Choroid plexus epithelial cell (primary cell): ENCODE measurements around the gene RAD23A.

Source experiments
- DNase-seq: peaks from one replicate; pipeline ENCODE4 v3.0.0-alpha.2; 2010; ENCODE audit warnings: low read depth
- H3K4me3 ChIP-seq: 2 replicates; pipeline ENCODE4 v1.5.1; 2011; ENCODE audit warnings: low read depth, mild to moderate bottlenecking, control low read depth, low read length, moderate library complexity
- TF ChIP-seq, protein P1 (sequence below): conservative IDR thresholded peaks from 2 replicates; pipeline ENCODE4 v1.5.1; 2011; ENCODE audit warnings: low read depth, mild to moderate bottlenecking, control low read depth, inconsistent platforms, low read length, moderate library complexity

RAD23A gene

DNA sequence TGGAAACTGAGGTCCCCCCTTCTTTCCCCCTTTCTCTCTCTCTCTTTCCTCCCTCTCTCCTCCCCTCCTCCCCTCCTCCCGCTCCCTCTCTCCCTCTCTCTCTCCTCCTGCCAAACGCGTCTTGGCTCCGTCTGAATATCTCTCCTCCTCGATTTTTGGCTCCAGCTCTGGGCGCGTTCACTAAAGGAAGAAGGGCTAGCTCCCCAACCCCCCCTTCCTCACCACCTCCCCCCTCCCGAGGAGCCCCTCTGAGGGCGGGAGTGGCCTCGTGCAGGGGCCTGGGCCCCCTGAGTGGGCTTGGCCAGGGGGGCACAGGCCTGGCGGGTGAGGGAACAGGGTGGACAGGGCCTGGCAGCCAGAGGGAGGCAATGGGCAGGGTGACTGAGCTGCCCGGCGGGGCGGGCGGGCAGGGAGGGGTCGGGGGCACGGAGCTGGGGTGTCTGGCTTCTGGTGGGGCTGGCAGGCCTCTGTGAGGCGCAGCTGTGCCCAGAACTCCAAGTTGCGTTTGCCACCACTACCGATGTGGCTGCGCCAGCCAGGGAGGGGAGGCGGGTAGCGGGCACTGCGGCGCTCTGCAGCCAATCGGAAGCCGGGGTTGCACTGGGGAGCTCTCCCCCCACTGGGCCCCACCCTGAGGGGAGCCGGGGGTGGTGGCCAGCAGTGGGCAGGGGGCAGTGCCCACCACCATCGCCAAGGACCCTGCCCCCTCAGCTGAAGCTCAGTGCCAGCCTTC lies 56.7 kb downstream of the RAD23A start:
- no peak overlapping the region for H3K4me3 ChIP-seq
- no peak for DNase-seq
- TF ChIP-seq, protein P1, sequence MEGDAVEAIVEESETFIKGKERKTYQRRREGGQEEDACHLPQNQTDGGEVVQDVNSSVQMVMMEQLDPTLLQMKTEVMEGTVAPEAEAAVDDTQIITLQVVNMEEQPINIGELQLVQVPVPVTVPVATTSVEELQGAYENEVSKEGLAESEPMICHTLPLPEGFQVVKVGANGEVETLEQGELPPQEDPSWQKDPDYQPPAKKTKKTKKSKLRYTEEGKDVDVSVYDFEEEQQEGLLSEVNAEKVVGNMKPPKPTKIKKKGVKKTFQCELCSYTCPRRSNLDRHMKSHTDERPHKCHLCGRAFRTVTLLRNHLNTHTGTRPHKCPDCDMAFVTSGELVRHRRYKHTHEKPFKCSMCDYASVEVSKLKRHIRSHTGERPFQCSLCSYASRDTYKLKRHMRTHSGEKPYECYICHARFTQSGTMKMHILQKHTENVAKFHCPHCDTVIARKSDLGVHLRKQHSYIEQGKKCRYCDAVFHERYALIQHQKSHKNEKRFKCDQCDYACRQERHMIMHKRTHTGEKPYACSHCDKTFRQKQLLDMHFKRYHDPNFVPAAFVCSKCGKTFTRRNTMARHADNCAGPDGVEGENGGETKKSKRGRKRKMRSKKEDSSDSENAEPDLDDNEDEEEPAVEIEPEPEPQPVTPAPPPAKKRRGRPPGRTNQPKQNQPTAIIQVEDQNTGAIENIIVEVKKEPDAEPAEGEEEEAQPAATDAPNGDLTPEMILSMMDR = no peak

- no peak for DNase-seq
- no peak overlapping the region for H3K4me3 ChIP-seq
- TF ChIP-seq, protein P1 = no peak
These were observed 57.4 kb downstream of the RAD23A start for GRCh38 chr19:13003081-13003480.
